ENCODE data around the gene NLRC5.
"Not testable (repeated sequence)": the region's sequence is repeated elsewhere in the genome, so short reads cannot be mapped to it uniquely, and the experiment has no call there.

The NLRC5 gene

GRCh38 chr16:56964243-56965148, 24.9 kb upstream of the NLRC5 start:
- DNase-seq, result peak; percentile 90

GRCh38 chr16:56965149-56966092, 23.9 kb upstream of the NLRC5 start:
- DNase-seq, result no peak

- DNase-seq, result no peak
Measured at GRCh38 chr16:56966093-56966475, 23.3 kb upstream of the NLRC5 start.

- DNase-seq, result no peak
Measured at GRCh38 chr16:56967733-56968132, 21.6 kb upstream of the NLRC5 start.

- DNase-seq, result no peak
Measured at GRCh38 chr16:56969769-56970168, 19.6 kb upstream of the NLRC5 start.

- DNase-seq, result no peak
Measured at GRCh38 chr16:56970934-56971767, 18.2 kb upstream of the NLRC5 start.

GRCh38 chr16:56971768-56972043, 17.7 kb upstream of the NLRC5 start:
- no peak for DNase-seq

- no peak for DNase-seq
Measured at GRCh38 chr16:56972403-56973293, 16.7 kb upstream of the NLRC5 start.

GRCh38 chr16:56973294-56973689, 16.1 kb upstream of the NLRC5 start:
- DNase-seq, result no peak

GRCh38 chr16:56973899-56974298, 15.5 kb upstream of the NLRC5 start:
- not testable (repeated sequence) for DNase-seq

- DNase-seq, result no peak
Measured at GRCh38 chr16:56974549-56975300, 14.6 kb upstream of the NLRC5 start.

GRCh38 chr16:56975714-56976113, 13.6 kb upstream of the NLRC5 start:
- DNase-seq, result no peak

GRCh38 chr16:56977216-56977615, 12.1 kb upstream of the NLRC5 start:
- no peak for DNase-seq

- no peak for DNase-seq
Measured at GRCh38 chr16:56977823-56978430, 11.4 kb upstream of the NLRC5 start.

- no peak for DNase-seq
Measured at GRCh38 chr16:56980201-56980535, 9.2 kb upstream of the NLRC5 start.

GRCh38 chr16:56980792-56981724, 8.3 kb upstream of the NLRC5 start:
- no peak for DNase-seq

GRCh38 chr16:56981729-56982271, 7.6 kb upstream of the NLRC5 start:
- DNase-seq, result no peak

GRCh38 chr16:56982695-56983094, 6.7 kb upstream of the NLRC5 start:
- DNase-seq, result no peak

GRCh38 chr16:56983211-56983751, 6.1 kb upstream of the NLRC5 start:
- no peak for DNase-seq
